HL-60 (cell line): ENCODE results near the gene CCDC192.

Experiments
- DNase-seq, 2 experiments: peaks; one replicate each; pipeline ENCODE4 v3.0.0-alpha.2; 2010 to 2020; ENCODE audit warnings: low read depth in 1 of 2, low spot score in 1 of 2
- H3K27ac ChIP-seq: fragments of 250-450 bp; sonication (Bioruptor Pico); replicated peaks from 2 replicates; pipeline ENCODE4 v1.5.1; 2020; ENCODE audit warnings: mild to moderate bottlenecking, moderate library complexity
- H3K27me3 ChIP-seq: fragments of 250-450 bp; sonication (Bioruptor Pico); 2 replicates; pipeline ENCODE4 v1.5.1; 2021; ENCODE audit warnings: mild to moderate bottlenecking, moderate library complexity; ENCODE audit not compliant: insufficient read depth, poor library complexity, severe bottlenecking
- H3K4me3 ChIP-seq: replicated peaks from 2 replicates; pipeline ENCODE4 v1.5.1; 2011; ENCODE audit warnings: mild to moderate bottlenecking, control low read depth, low read length; ENCODE audit not compliant: insufficient read depth
- GABPA ChIP-seq: IDR thresholded peaks from 2 replicates; pipeline ENCODE4 v1.6.1; 2012; ENCODE audit warnings: low read depth
- POLR2AphosphoS5 ChIP-seq: IDR thresholded peaks from 2 replicates; pipeline ENCODE4 v1.6.1; 2012; ENCODE audit warnings: low read depth
- SPI1 ChIP-seq: IDR thresholded peaks from 2 replicates; pipeline ENCODE4 v1.6.1; 2012; ENCODE audit warnings: low read depth, mild to moderate bottlenecking, borderline replicate concordance
- TF ChIP-seq, protein P1 (sequence below): IDR thresholded peaks from one replicate; pipeline ENCODE4 v1.5.1; 2011; ENCODE audit warnings: low read length, control low read depth, inconsistent platforms; ENCODE audit not compliant: insufficient read depth
- TF ChIP-seq, protein P2 (sequence below): IDR thresholded peaks from 2 replicates; pipeline ENCODE4 v1.6.1; 2012; ENCODE audit warnings: low read depth; ENCODE audit not compliant: insufficient replicate concordance

The CCDC192 gene

DNA sequence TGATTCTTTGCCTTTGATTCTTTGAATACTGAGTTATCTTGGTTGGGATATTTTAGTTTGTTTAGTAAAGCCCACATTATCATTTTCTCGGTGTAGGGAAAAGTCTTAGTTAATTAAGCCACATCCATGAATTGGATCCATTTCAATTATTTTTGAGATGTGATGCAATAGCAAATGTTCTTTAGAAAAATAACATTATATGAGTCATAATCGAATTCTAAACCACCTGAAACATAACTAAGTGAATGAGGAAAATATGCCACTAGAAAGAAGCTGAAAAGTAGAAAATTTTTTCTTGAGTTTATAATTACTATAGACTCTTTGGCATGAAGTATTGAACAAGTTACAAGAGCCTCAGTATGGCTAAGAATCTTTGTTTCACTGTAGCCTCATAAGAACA lies 17.5 kb upstream of the CCDC192 start:
- no peak for DNase-seq
- Histone ChIP-seq H3K27ac (no peak overlapping the region), H3K27me3 (no peaks in the 10 kb centered on the region), H3K4me3 (no peak overlapping the region)
- TF ChIP-seq SPI1 = no peak
- TF ChIP-seq GABPA = no peak
- TF ChIP-seq, protein P1, sequence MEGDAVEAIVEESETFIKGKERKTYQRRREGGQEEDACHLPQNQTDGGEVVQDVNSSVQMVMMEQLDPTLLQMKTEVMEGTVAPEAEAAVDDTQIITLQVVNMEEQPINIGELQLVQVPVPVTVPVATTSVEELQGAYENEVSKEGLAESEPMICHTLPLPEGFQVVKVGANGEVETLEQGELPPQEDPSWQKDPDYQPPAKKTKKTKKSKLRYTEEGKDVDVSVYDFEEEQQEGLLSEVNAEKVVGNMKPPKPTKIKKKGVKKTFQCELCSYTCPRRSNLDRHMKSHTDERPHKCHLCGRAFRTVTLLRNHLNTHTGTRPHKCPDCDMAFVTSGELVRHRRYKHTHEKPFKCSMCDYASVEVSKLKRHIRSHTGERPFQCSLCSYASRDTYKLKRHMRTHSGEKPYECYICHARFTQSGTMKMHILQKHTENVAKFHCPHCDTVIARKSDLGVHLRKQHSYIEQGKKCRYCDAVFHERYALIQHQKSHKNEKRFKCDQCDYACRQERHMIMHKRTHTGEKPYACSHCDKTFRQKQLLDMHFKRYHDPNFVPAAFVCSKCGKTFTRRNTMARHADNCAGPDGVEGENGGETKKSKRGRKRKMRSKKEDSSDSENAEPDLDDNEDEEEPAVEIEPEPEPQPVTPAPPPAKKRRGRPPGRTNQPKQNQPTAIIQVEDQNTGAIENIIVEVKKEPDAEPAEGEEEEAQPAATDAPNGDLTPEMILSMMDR = no peak
- TF ChIP-seq POLR2AphosphoS5 = no peak
- TF ChIP-seq, protein P2, sequence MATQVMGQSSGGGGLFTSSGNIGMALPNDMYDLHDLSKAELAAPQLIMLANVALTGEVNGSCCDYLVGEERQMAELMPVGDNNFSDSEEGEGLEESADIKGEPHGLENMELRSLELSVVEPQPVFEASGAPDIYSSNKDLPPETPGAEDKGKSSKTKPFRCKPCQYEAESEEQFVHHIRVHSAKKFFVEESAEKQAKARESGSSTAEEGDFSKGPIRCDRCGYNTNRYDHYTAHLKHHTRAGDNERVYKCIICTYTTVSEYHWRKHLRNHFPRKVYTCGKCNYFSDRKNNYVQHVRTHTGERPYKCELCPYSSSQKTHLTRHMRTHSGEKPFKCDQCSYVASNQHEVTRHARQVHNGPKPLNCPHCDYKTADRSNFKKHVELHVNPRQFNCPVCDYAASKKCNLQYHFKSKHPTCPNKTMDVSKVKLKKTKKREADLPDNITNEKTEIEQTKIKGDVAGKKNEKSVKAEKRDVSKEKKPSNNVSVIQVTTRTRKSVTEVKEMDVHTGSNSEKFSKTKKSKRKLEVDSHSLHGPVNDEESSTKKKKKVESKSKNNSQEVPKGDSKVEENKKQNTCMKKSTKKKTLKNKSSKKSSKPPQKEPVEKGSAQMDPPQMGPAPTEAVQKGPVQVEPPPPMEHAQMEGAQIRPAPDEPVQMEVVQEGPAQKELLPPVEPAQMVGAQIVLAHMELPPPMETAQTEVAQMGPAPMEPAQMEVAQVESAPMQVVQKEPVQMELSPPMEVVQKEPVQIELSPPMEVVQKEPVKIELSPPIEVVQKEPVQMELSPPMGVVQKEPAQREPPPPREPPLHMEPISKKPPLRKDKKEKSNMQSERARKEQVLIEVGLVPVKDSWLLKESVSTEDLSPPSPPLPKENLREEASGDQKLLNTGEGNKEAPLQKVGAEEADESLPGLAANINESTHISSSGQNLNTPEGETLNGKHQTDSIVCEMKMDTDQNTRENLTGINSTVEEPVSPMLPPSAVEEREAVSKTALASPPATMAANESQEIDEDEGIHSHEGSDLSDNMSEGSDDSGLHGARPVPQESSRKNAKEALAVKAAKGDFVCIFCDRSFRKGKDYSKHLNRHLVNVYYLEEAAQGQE = no peak

- Histone ChIP-seq H3K27ac (no peak overlapping the region), H3K27me3 (no peaks in the 10 kb centered on the region), H3K4me3 (no peak overlapping the region)
- DNase-seq = no peak
- no peak for TF ChIP-seq POLR2AphosphoS5
- no peak for TF ChIP-seq SPI1
- TF ChIP-seq, protein P2 = no peak
- TF ChIP-seq, protein P1 = no peak
- no peak for TF ChIP-seq GABPA
Observed at GRCh38 chr5:127686424-127686823, 16.8 kb upstream of the CCDC192 start.

DNA sequence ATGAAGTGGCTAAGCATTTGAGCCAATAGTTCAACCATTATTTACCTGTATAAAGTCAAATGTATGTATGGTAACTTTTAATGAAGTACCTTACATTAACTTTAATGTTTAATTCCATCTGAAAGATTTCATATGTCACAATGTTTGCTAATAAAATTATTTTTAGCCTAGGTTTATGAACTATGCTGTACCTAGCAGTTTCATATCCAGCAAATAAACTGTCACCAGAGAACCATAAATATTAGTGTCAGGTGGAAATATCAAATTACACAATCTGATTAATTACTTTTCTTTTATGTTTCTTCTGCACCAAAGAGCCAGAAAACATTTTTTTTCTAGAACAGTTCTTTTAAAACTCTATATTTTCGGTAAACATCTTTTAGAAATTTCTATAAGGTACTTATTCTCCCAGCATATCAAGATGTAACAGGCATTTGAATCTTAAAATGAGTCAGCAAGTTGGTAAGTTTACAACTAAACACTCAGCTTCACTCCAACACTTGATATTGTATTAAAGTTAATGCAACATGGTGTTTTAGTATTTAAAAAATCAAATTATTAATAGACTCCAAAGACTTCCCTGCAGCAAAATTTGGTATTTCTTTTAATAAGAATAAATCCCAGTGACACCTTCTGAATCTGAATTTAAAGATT lies 8.5 kb upstream of the CCDC192 start:
- Histone ChIP-seq H3K4me3 (no peak overlapping the region), H3K27ac (no peak overlapping the region), H3K27me3 (no peaks in the 10 kb centered on the region)
- DNase-seq = no peak
- TF ChIP-seq SPI1 (no peak), GABPA (no peak), POLR2AphosphoS5 (no peak)
- TF ChIP-seq, protein P1 = no peak
- TF ChIP-seq, protein P2 = no peak
